Measurements from ENCODE around the gene MACROD2. TPM values are rescaled to one million over a fixed set of nuclear protein-coding genes. Genes with fewer than 3 reads are reported as not detected.

Gene MACROD2
- total and polyA plus RNA-seq, 2 donors (not counting 1 experiment from before 2014, with no cell fraction given) = 5.3 to 6.7 TPM

- ChIA-PET POLR2A (no interaction called here), CTCF (no interaction called here)
- Histone ChIP-seq H2AFZ (ENCODE audit: insufficient read depth, low read depth, low read length, poor library complexity, severe bottlenecking) (no peak overlapping the region), H3K9ac (ENCODE audit: low read length) (no peak overlapping the region), H3K9me3 (ENCODE audit: control extremely low read depth in 1 of 3, control insufficient read depth in 2 of 3, insufficient read depth in 1 of 3, low read length in 2 of 3) (no peaks in the 10 kb centered on the region), H4K20me1 (ENCODE audit: control insufficient read depth, insufficient read depth, low read length, poor library complexity, severe bottlenecking) (no peaks in the 10 kb centered on the region), H3K4me1 (ENCODE audit: control insufficient read depth in 2 of 2, insufficient read depth in 2 of 2, low read length in 2 of 2) (no peaks in the 10 kb centered on the region), H3K27me3 (replicated peaks in 1 of 4; ENCODE audit: control extremely low read depth in 1 of 4, control insufficient read depth in 3 of 4, insufficient read depth in 4 of 4, low read length in 3 of 4) (no peaks in the 10 kb centered on the region), H3K27ac (ENCODE audit: low read length in 2 of 2) (no peak overlapping the region), H3K36me3 (replicated peaks in 1 of 2; ENCODE audit: control extremely low read depth in 1 of 2, control insufficient read depth in 1 of 2, extremely low read depth in 1 of 2, insufficient read depth in 2 of 2, low read length in 1 of 2) (no peaks in the 10 kb centered on the region), H3K79me2 (ENCODE audit: control insufficient read depth, insufficient read depth, low read length) (no peaks in the 10 kb centered on the region), H3K4me2 (replicated peaks; ENCODE audit: low read depth, low read length, poor library complexity, severe bottlenecking) (no peak overlapping the region), H3K4me3 (ENCODE audit: control extremely low read depth in 1 of 5, extremely low read depth in 1 of 5, insufficient read depth in 1 of 5, low read depth in 2 of 5, low read length in 4 of 5) (no peak overlapping the region)
- Mint-ChIP-seq H3K27ac (no peak overlapping the region), H3K4me3 (no peak overlapping the region), H3K27me3 (no peaks in the 10 kb centered on the region), H3K4me1 (no peaks in the 10 kb centered on the region), H3K9me3 (ENCODE audit: insufficient read depth) (no peaks in the 10 kb centered on the region)
- DNase-seq (no peak), ATAC-seq (ENCODE audit: low read depth) (no peak)
- TF ChIP-seq EZH2 (IDR thresholded peaks at IDR 0.05; ENCODE audit: borderline replicate concordance, insufficient read depth, low read depth, low read length, poor library complexity, severe bottlenecking) (no peak), CTCF (IDR thresholded peaks at IDR 0.05) (no peak)
- intact Hi-C loops (cut with micrococcal nuclease) = no loop called here
- no CpG with 5 or more reads among the region's 1 CpG for whole genome bisulfite sequencing (ENCODE audit: insufficient coverage)
These were observed 454.0 kb downstream of the MACROD2 start for GRCh38 chr20:14449323-14449722.

- Histone ChIP-seq H4K20me1 (ENCODE audit: control insufficient read depth, insufficient read depth, low read length, poor library complexity, severe bottlenecking) (no peaks in the 10 kb centered on the region), H2AFZ (ENCODE audit: insufficient read depth, low read depth, low read length, poor library complexity, severe bottlenecking) (no peak overlapping the region), H3K4me2 (replicated peaks; ENCODE audit: low read depth, low read length, poor library complexity, severe bottlenecking) (no peak overlapping the region), H3K36me3 (replicated peaks in 1 of 2; ENCODE audit: control extremely low read depth in 1 of 2, control insufficient read depth in 1 of 2, extremely low read depth in 1 of 2, insufficient read depth in 2 of 2, low read length in 1 of 2) (no peaks in the 10 kb centered on the region), H3K79me2 (ENCODE audit: control insufficient read depth, insufficient read depth, low read length) (no peaks in the 10 kb centered on the region), H3K9me3 (ENCODE audit: control extremely low read depth in 1 of 3, control insufficient read depth in 2 of 3, insufficient read depth in 1 of 3, low read length in 2 of 3) (no peaks in the 10 kb centered on the region), H3K4me3 (ENCODE audit: control extremely low read depth in 1 of 5, extremely low read depth in 1 of 5, insufficient read depth in 1 of 5, low read depth in 2 of 5, low read length in 4 of 5) (no peak overlapping the region), H3K9ac (ENCODE audit: low read length) (no peak overlapping the region), H3K27ac (ENCODE audit: low read length in 2 of 2) (no peak overlapping the region), H3K27me3 (replicated peaks in 1 of 4; ENCODE audit: control extremely low read depth in 1 of 4, control insufficient read depth in 3 of 4, insufficient read depth in 4 of 4, low read length in 3 of 4) (no peaks in the 10 kb centered on the region), H3K4me1 (ENCODE audit: control insufficient read depth in 2 of 2, insufficient read depth in 2 of 2, low read length in 2 of 2) (no peaks in the 10 kb centered on the region)
- intact Hi-C loops (cut with micrococcal nuclease) = no loop called here
- DNase-seq = no peak
- Mint-ChIP-seq H3K27me3 (no peaks in the 10 kb centered on the region), H3K27ac (no peak overlapping the region), H3K9me3 (ENCODE audit: insufficient read depth) (no peaks in the 10 kb centered on the region), H3K4me1 (no peaks in the 10 kb centered on the region), H3K4me3 (no peak overlapping the region)
- ATAC-seq (ENCODE audit: low read depth) = no peak
- ChIA-PET CTCF (no interaction called here), POLR2A (no interaction called here)
- TF ChIP-seq CTCF (IDR thresholded peaks at IDR 0.05) = no peak
- WGBS (ENCODE audit: insufficient coverage) = no CpG with 5 or more reads among the region's 2 CpGs
These were observed 454.9 kb downstream of the MACROD2 start for GRCh38 chr20:14450256-14450655.
